SK-N-DZ (cell line): ENCODE data around the gene TASP1.

Source experiments
- DNase-seq: peaks from one replicate; pipeline ENCODE4 v3.0.0-alpha.2; 2015; ENCODE audit warnings: low spot score

TASP1 gene

GRCh38 chr20:13348311-13349234 is 290.2 kb downstream of the TASP1 start:
- DNase-seq = no peak

GRCh38 chr20:13344671-13345070 is 294.1 kb downstream of the TASP1 start:
- no peak for DNase-seq

DNA sequence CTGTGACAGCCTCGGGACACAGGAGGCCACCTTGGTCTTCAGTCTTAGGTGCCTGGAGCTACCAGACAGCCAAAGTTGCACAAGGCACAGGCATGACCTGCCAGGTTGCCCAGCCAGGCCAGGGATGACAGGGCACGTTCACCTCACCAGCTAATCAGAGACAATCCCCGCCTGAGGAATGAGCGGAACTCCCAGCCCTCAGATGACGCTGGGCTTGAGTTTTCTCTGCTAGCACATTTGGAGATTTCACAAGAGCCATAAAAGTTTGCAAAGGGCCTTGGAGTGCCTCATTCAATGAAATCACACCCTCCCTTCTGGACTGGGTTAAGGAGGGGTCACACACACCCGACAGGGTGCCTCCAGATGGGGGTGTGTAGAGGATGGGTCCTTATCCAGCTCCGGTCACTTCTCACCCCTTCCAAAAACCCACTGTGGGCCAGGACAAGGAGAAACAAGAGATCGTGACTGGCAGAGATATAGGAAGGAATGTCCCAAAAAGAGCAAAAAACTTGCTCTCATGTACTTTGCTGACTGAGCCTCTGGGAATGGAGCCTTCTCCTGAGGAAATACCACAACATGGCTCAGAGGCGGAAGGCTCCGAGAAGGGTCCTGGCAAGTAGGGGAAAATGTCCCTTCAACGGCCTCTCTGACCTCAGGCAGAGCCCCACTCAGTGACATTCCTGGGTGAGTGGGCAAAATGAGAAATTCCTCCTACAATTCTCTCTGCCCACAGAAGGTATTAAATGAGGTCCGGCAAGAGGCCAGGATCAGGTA is 296.1 kb downstream of the TASP1 start:
- no peak for DNase-seq

DNA sequence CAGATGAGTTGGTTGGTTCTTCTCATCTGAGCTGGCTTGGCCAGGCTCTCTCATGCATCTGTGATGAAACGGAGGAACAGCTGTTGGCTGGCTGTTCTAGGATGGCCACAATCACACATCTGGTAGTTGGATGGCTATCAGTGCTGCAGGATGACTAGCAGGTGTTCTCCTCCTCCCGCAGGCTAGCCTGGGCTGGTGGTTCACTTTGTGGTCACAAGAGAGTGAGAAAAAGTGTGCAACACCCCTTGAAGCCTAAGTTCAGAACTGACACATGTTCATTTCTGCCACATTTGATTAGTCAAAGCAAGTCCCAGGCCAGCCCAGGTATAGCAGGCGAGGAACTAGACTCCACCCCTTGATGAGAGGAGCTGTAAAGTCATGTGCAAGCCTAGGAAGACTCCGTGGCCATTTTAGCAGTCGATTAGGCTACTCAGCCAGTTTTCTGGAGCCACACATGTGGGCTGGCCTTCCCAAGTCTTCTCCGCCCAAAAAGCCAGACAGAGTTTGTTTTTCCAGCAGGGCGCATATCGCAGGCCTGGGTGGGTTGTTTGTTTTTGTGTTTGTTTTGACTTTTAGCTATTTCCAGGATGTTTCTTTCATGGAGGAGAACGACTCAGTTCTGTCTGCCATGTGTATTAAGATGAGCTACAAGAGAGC is 296.9 kb downstream of the TASP1 start:
- no peak for DNase-seq

DNA sequence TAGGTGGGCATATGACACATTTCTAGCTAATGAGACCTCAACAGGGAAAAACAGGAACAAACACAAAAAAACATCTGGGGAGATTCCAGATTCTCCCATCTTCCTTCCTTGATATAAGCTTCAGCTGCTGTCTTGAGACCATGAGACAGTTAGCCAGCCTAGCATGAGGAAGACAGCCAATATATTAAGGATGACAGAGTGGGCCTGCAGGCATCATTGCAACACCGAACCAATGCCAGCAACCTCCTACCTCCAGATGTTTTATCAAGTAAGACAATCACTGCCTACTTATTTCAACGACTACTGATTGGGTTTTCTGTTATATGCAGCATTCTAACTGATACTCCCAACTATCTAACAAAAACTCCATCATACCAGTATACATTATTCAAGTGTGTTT is 298.6 kb downstream of the TASP1 start:
- DNase-seq = no peak
